Left ventricle myocardium superior (tissue), 1 donor: ENCODE measurements around the gene CDH15. TPM values are rescaled to one million over a fixed set of nuclear protein-coding genes. Genes with fewer than 3 reads are reported as not detected.

Experiments used
- ATAC-seq: fragments of 200-7000 bp; cut with Tn5 transposase; one replicate; pipeline ENCODE4 v1.9.1; 2020; ENCODE audit warnings: mild to moderate bottlenecking, moderate library complexity
- DNase-seq: peaks from one replicate; pipeline ENCODE4 v3.0.0-alpha.2; 2020
- intact Hi-C: fragments of 100-400 bp; cut with micrococcal nuclease; formaldehyde crosslinking; loops from one replicate; pipeline ENCODE4 v1.11.0; 2022
- total RNA-seq: library from RNA; stranded (reverse); fragmentation: NEBNext Ultra II Directional; extraction: Animal tissue kit (Norgen Biotek cat#: 25700); gene quantifications from one replicate; pipeline ENCODE4 v1.2.1, GENCODE V29; 2021
- donor health status: DM: no; HTN: yes; CAD: no; lungs with severe emphysema.

The CDH15 gene
- total RNA-seq, 1 donor from 2014 or later: not detected

GRCh38 chr16:89138843-89139520, 32.6 kb upstream of the CDH15 start:
- DNase-seq: peak; percentile 27
- intact Hi-C loops: no loop called here
- no peak for ATAC-seq

GRCh38 chr16:89139907-89140361, 31.6 kb upstream of the CDH15 start:
- DNase-seq (peak; percentile 11), ATAC-seq (no peak)
- intact Hi-C loops: no loop called here

- DNase-seq (no peak), ATAC-seq (no peak)
- intact Hi-C loops: no loop called here
Observed at GRCh38 chr16:89140401-89140800, 31.1 kb upstream of the CDH15 start.

- no peak for ATAC-seq
- intact Hi-C loops: no loop called here
- peak; percentile 19 for DNase-seq
Observed at GRCh38 chr16:89140981-89141883, 30.3 kb upstream of the CDH15 start.

- ATAC-seq: no peak
Observed at GRCh38 chr16:89141884-89142267, 29.7 kb upstream of the CDH15 start.

GRCh38 chr16:89142474-89143195, 28.9 kb upstream of the CDH15 start:
- intact Hi-C loops: no loop called here
- DNase-seq: peak; percentile 18
- no peak for ATAC-seq

More at GRCh38 chr16:89141884-89142267, 29.7 kb upstream of the CDH15 start:
- DNase-seq: peak; percentile 20
- intact Hi-C loops: no loop called here

- ATAC-seq (no peak), DNase-seq (peak; percentile 21)
- intact Hi-C loops: no loop called here
Observed at GRCh38 chr16:89143201-89143741, 28.3 kb upstream of the CDH15 start.

GRCh38 chr16:89143911-89144675, 27.5 kb upstream of the CDH15 start:
- intact Hi-C loops: no loop called here
- DNase-seq (peak; percentile 14), ATAC-seq (no peak)

- no peak for ATAC-seq
- intact Hi-C loops: no loop called here
- peak; percentile 16 for DNase-seq
Observed at GRCh38 chr16:89144681-89145080, 26.9 kb upstream of the CDH15 start.

GRCh38 chr16:89145406-89146161, 26.0 kb upstream of the CDH15 start:
- intact Hi-C loops: no loop called here
- peak; percentile 15 for DNase-seq
- no peak for ATAC-seq

- no peak for ATAC-seq
- peak; percentile 18 for DNase-seq
- intact Hi-C loops: no loop called here
Observed at GRCh38 chr16:89146211-89147005, 25.1 kb upstream of the CDH15 start.

- ATAC-seq (no peak), DNase-seq (no peak)
- intact Hi-C loops: no loop called here
Observed at GRCh38 chr16:89147085-89147817, 24.3 kb upstream of the CDH15 start.

GRCh38 chr16:89149386-89149785, 22.2 kb upstream of the CDH15 start:
- peak; percentile 17 for DNase-seq
- intact Hi-C loops: no loop called here
- ATAC-seq: no peak

- DNase-seq (peak; percentile 7), ATAC-seq (no peak)
- intact Hi-C loops: no loop called here
Observed at GRCh38 chr16:89150090-89150835, 21.3 kb upstream of the CDH15 start.

GRCh38 chr16:89150981-89151380, 20.6 kb upstream of the CDH15 start:
- DNase-seq: no peak
- intact Hi-C loops: no loop called here
- no peak for ATAC-seq
